Suppressor macrophage treated with lipopolysaccharide for 1 hour (primary cell): ENCODE data around the gene ZNF787.
"Not testable (repeated sequence)": the region's sequence is repeated elsewhere in the genome, so short reads cannot be mapped to it uniquely, and the experiment has no call there.

Experiments used
- DNase-seq, 3 donors: peaks; one replicate each; pipeline ENCODE4 v3.0.0-alpha.2; 2020 to 2022

Gene ZNF787

DNA sequence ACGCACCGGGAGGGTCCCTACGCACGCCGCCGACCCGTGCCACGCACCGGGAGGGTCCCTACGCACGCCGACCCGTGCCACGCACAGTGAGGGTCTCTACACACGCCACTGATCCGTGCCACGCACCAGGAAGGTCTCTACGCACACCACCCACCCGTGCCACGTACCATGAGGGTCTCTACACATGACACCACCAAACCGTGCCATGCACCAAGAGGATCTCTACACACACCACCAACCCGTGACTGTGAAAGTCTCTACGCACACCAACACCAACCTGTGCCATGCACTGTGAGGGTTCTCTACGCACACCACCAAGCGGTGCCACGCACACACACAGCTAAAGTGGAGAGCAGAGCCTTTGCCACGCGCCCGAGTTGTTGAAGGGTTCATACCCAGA lies 16.7 kb downstream of the ZNF787 start:
- no peak for DNase-seq

DNA sequence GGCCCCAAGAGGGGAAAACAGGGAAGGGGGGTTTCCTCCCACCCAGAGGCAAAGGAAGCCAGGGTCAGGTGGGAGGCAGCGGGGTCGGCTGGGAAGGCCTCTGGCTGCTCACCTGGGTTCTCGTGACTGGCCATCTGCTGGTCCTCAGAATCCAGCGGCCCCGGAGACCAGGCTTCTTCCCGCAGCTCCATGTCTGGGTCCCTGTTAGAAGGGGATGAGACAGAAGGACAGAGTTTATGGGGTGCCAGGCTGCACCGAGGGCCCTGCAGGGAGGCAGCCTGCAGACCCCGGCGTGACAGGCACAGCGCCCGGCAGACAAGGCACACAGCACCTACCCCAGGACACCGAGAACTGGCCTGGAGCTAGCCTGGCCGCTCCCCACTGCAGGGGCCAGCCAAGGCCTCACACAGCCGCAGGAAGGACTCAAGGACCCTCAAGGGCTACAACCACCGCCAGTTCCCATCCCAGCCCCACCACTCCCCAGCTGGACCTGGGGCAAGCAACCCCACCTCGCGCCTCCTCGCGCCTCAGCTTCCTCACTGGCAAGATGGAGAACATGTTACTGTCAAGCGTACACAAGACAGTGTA lies 18.0 kb downstream of the ZNF787 start:
- DNase-seq, result no peak

- DNase-seq, result peak; percentile 24 to 36 (median 33)
These were observed 19.2 kb downstream of the ZNF787 start for GRCh38 chr19:56101746-56102535.

- no peak for DNase-seq
These were observed 20.0 kb downstream of the ZNF787 start for GRCh38 chr19:56101095-56101494.

DNA sequence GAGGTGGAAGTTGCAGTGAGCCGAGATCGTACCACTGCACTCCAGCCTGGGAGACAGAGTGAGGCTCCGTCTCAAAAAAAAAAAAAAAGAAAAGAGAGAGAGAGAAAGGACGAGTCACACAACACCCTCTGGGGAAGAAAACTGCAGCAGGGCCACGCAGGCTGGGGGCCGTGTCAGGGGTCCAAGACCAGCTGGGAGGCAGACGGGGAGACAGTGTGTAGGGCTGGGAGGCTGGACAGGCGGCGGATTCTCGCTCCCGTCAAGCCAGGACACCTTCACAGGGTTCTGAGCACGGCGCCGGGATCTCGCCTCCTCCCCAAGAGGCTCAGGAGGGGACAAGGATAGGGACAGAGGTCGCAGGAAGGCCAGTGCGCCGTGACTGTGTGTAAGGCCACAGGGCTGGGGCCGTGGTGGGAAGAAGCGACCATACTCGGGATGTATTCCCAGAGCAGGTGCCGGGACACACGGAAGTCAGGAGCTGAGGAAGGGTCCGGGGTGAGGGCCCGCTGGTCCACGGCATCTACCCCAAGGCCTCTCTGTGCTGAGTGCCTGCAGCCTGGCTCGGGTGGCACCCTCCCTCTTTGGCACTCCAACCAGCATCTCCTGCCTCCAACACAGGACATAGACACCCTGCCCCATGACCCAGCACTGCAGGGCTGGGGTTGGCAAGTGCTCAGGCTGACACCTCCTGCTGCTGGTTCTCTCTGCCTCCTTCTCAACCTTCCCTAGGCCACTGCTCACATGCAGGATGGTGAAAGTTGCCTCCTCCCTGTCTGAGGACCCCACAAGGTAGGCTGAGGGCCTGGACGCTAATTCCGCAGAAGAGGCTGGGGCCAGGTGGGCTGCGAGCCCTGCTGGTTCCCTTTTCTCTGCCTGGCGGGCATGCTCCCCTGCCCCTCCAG lies 21.2 kb downstream of the ZNF787 start:
- DNase-seq, result no peak

- DNase-seq, result no peak
These were observed 22.1 kb downstream of the ZNF787 start for GRCh38 chr19:56098731-56099568.

DNA sequence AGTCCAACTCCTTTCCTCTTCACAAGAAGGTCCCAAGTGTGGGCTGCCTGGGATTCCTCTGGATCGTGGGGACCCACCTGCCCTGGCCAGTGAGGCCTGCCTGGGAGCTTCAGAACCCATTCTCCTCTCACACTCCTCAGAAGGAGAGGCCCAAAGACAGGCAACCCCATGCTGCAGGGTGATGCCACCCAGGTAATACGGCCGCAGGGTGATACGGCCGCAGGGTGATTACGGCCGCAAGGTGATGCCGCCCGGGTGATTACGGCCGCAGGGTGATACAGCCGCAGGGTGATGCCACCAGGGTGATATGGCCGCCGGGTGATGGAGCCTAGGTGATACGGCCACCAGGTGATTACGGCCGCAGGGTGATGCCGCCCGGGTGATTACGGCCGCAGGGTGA lies 22.9 kb downstream of the ZNF787 start:
- DNase-seq, result not testable (repeated sequence)

DNA sequence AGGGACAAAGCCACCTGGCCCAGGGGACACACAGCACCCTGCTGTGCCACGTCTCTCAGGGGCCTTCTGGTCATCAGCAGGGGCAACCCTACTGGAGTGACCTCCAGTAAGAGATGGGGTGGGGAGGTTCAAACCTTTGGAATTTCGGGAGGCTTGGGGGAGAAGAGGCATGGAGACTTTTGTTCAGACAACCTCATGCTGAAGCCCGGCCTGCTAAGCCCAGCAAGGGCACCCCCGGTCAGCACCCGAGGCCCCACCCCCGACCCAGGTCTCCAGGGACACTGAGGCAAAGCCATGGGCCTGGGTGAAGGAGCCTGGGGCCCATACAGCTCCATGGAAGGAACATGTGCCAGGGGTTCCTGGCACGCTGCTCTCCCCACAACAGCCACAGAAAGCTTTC lies 23.3 kb downstream of the ZNF787 start:
- DNase-seq, result no peak

DNA sequence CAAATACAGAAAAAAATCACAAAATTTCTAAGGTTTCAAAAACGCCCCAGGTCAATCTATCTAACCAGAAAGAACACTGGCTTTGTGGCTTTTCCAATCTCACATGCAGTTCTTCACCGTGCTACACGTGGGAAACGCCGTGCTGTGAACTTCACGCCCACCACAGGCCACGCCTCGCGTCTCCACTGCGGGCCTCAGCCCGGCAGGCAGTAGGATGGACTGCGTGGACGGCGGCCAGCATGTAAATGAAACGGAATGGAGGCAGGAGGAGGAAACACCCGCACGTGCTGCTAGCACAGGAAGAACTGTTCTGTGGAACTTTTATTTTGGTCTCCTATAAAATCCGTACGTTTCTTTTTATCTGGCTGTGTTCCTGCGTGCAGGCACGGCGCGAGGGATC lies 23.8 kb downstream of the ZNF787 start:
- no peak for DNase-seq

DNA sequence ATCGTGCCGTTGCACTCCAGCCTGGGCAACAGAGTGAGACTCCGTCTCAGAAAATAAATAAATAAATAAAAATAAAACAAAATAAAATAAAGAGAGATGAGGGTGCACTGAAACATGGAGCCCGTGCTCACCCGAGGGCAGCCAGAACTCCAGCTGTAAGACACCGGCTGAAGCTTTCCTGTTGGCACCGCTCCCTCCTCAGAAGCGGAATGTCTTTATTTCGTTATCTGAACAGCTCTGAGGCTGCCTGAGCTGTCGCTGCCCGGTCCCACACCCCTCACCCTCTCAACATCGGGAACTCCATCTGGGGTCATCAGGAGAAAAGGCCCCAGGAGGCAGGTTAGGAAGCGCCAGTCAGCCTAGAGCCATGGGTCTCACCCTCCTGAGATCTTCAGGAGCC lies 24.4 kb downstream of the ZNF787 start:
- DNase-seq, result no peak

DNA sequence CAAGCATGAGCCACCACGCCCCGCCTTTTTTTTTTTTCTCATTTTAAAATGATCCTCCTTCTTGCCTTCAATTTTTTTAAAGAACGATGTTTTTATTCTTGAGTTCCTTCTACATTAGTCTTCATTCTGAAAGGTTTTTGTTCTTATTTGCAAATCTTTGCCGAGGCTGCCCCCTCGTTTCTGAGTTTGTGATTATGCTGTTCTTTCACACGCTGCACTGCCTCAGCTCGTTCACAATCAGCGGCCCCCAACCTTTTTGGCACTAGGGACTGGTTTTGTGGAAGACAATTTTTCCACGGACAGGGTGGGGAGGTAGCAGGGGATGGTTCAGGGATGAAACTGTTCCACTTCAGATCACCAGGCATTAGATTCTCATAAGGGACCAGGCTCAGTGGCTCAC lies 26.6 kb downstream of the ZNF787 start:
- no peak for DNase-seq

- DNase-seq, result no peak
These were observed 28.1 kb downstream of the ZNF787 start for GRCh38 chr19:56092685-56093631.

- no peak for DNase-seq
These were observed 29.1 kb downstream of the ZNF787 start for GRCh38 chr19:56091751-56092546.

DNA sequence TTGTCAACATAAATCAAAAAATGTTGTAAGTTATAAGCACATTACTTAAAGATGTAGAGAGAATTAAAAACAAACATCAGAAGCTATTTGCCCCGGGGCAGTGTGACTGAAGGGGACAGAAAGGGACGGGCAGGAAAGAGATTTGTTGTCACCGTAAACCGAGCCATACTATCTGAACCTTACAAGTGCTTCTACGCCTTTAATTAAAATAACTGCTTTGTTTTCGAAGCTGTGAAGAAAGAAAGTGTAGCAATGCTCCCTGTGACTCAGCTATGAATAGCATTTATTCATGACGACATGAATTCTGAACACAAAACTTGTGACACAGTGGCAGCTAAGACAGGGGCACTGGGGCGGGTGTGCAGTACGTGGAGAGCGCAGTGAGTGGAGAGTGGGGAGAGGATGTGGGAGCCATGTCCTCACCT lies 30.0 kb downstream of the ZNF787 start:
- peak; percentile 33 to 67 (median 57) for DNase-seq

DNA sequence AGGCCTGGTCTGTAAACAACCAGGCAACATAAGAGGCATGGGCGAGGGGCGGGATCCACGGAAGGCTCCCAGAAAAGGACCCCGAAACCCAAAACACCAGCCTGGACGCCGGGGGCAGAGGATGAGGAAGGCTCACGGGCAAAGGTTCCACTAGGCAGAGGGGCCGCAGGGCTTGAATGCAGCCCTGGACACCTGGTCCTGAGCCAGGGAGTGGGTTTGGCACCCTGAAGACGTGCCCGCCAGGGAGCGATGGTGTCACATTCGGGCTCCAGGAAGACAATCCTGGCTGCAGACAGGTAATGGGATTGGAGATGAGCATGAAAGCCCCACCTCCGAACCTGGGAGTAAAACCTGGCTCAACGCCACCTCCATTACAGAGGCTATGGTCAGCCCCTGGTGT lies 31.8 kb downstream of the ZNF787 start:
- no peak for DNase-seq

- DNase-seq, result no peak
These were observed 32.4 kb downstream of the ZNF787 start for GRCh38 chr19:56088497-56089215.

GRCh38 chr19:56087647-56088496 lies 33.2 kb downstream of the ZNF787 start:
- DNase-seq, result no peak

GRCh38 chr19:56086671-56087430 lies 34.2 kb downstream of the ZNF787 start:
- no peak for DNase-seq
